Activated CD8-positive, alpha-beta memory T cell treated with anti-CD3 and anti-CD28 coated beads, Interleukin-2, amount 10 ng/mL, durations not matched to agents 7 days and 5 days (primary cell): ENCODE results near the gene LPP. TPM values are rescaled to one million over a fixed set of nuclear protein-coding genes. Genes with fewer than 3 reads are reported as not detected.
"Not testable (repeated sequence)": the region's sequence is repeated elsewhere in the genome, so short reads cannot be mapped to it uniquely, and the experiment has no call there.

Source experiments
- ATAC-seq: fragments of 150-1000 bp; cut with Tn5 transposase; one replicate; pipeline ENCODE4 v1.10.0; 2021; ENCODE audit warnings: moderate library complexity
- CTCF ChIA-PET: fragments of 350-600 bp; sonication (Branson Sonifier 250); formaldehyde crosslinking; loops from one replicate; lab custom pipeline; 2021; ENCODE audit warnings: antibody characterized with exemption; lab: Charles Lee
- DNase-seq: peaks from one replicate; pipeline ENCODE4 v3.0.0-alpha.2; 2020
- H3K27ac Mint-ChIP-seq: one replicate; pipeline ENCODE4 v1.8.0; 2021; ENCODE audit warnings: mild to moderate bottlenecking, mixed read lengths
- H3K27me3 Mint-ChIP-seq: one replicate; pipeline ENCODE4 v1.8.0; 2021; ENCODE audit warnings: mixed read lengths
- H3K36me3 Mint-ChIP-seq: one replicate; pipeline ENCODE4 v1.8.0; 2021; ENCODE audit warnings: mild to moderate bottlenecking, mixed read lengths
- H3K4me1 Mint-ChIP-seq: one replicate; pipeline ENCODE4 v1.8.0; 2021; ENCODE audit warnings: mixed read lengths
- H3K4me3 Mint-ChIP-seq: one replicate; pipeline ENCODE4 v1.8.0; 2021; ENCODE audit warnings: mild to moderate bottlenecking, moderate library complexity, mixed read lengths
- H3K9me3 Mint-ChIP-seq: one replicate; pipeline ENCODE4 v1.8.0; 2022; ENCODE audit warnings: low read depth, mixed read lengths
- total RNA-seq, 2 experiments: library from RNA; stranded (reverse); gene quantifications; one replicate each; pipeline ENCODE4 v1.2.3, GENCODE V29; 2021

Gene LPP
- total RNA-seq, 2 experiments from 2014 or later = 23.6 to 57.1 TPM

DNA sequence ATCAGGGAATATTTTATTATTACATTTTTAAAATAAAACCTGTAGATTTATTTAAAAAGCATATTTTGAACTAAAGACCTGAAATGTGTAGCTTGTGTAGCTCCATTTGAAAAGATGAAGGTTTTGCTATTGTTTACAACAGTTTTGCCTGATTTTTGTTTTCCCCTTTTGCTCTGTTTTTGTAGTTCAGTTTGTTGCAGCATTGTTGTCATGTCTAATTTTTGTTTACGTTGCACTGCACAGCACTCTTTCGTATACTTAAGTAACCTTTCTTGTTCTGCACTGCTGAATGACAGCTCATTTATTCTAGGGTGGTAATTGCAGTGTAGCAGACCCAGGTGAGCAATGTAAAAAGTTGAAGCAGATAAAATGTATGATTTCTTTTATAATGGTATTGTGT lies 435.8 kb downstream of the LPP start:
- CTCF ChIA-PET = interaction anchor here (1.2 kb wide), 1 partner anchor 11 kb away, joined by 4 read pairs; no protein-coding TSS in a partner anchor
- H3K36me3 Mint-ChIP-seq = no peaks in the 10 kb centered on the region
- no peaks in the 10 kb centered on the region for H3K9me3 Mint-ChIP-seq
- H3K27me3 Mint-ChIP-seq = no peaks in the 10 kb centered on the region
- no peak overlapping the region for H3K4me3 Mint-ChIP-seq
- H3K27ac Mint-ChIP-seq = no peak overlapping the region
- peaks cover 5% of the 10 kb centered on the region for H3K4me1 Mint-ChIP-seq
- no peak for ATAC-seq
- DNase-seq = no peak

DNA sequence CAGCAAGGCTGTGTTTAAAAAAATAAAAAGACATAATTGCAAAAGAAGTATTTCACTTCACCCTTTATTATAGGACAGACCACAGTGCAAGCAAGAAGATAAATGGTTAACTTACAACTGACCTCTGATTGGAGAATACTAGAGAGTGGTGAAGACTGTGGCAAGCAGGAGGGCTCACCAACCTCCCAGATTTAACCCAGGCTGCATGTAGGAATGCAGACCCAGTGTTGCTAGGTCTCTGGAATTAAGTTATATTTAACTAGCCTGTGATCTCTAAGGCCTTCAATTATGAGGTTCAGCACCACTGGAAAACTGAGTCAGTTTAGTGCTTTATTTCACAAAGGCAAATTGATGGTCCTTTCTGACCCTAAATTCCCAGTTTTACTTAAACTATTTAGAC lies 436.6 kb downstream of the LPP start:
- Mint-ChIP-seq H3K27me3 (no peaks in the 10 kb centered on the region), H3K4me1 (no peaks in the 10 kb centered on the region), H3K4me3 (no peak overlapping the region), H3K9me3 (no peaks in the 10 kb centered on the region), H3K27ac (no peak overlapping the region), H3K36me3 (no peaks in the 10 kb centered on the region)
- CTCF ChIA-PET = no interaction called here
- no peak for ATAC-seq
- DNase-seq = no peak

DNA sequence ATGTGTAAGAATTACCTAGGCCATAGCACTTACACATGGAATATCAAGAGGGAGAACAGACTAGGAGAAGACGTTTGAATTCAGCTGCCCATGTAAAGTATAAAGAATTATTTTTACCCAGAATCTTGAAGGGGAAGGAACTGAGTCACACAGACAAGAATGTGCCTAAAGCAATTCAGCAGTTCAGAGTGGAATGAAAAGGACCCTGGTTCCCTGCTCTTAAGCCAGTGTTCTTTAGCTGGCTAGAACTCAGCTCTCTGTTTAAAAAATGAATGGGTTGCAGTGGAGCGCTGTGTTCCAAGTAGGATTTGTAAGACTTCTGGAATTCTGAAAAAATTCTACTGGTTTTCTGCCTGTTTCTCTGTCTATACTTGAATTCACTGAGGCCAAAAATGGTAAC lies 440.2 kb downstream of the LPP start:
- Mint-ChIP-seq H3K27me3 (no peaks in the 10 kb centered on the region), H3K27ac (no peak overlapping the region), H3K9me3 (no peaks in the 10 kb centered on the region), H3K4me3 (no peak overlapping the region), H3K36me3 (no peaks in the 10 kb centered on the region), H3K4me1 (no peaks in the 10 kb centered on the region)
- CTCF ChIA-PET = no interaction called here
- no peak for DNase-seq
- no peak for ATAC-seq

GRCh38 chr3:188595890-188596376 lies 442.0 kb downstream of the LPP start:
- H3K27me3 Mint-ChIP-seq = no peaks in the 10 kb centered on the region
- H3K27ac Mint-ChIP-seq = no peak overlapping the region
- no peaks in the 10 kb centered on the region for H3K4me1 Mint-ChIP-seq
- DNase-seq (no peak), ATAC-seq (no peak)
- CTCF ChIA-PET = interaction anchor here (0.6 kb wide), 1 partner anchor 849 kb away, joined by 3 read pairs; no protein-coding TSS in a partner anchor
- H3K36me3 Mint-ChIP-seq = no peaks in the 10 kb centered on the region
- no peaks in the 10 kb centered on the region for H3K9me3 Mint-ChIP-seq
- H3K4me3 Mint-ChIP-seq = no peak overlapping the region

DNA sequence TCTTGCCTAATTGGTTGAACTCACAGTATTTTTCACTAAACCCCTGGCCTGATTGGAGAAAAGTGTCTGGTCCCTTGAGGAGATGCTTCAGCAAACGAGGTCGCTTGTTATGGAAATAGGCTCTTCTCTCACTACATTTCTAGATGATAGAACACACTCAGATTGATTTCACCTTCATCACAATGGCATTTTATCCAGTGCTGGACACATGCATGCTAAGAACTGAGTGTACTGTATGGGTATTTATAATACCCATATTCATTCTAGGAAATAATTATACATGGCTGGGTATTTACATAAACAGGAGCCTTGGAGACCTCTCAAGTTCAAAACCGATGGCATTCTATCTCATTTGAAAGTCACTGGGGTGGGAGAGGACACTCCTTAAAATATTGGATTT lies 444.9 kb downstream of the LPP start:
- Mint-ChIP-seq H3K9me3 (no peaks in the 10 kb centered on the region), H3K36me3 (no peaks in the 10 kb centered on the region), H3K27me3 (no peaks in the 10 kb centered on the region), H3K4me3 (no peak overlapping the region), H3K27ac (no peak overlapping the region), H3K4me1 (no peaks in the 10 kb centered on the region)
- ATAC-seq = no peak
- CTCF ChIA-PET = no interaction called here
- no peak for DNase-seq

- CTCF ChIA-PET = no interaction called here
- no peaks in the 10 kb centered on the region for H3K27me3 Mint-ChIP-seq
- ATAC-seq = no peak
- H3K27ac Mint-ChIP-seq = no peak overlapping the region
- no peak overlapping the region for H3K4me3 Mint-ChIP-seq
- no peaks in the 10 kb centered on the region for H3K4me1 Mint-ChIP-seq
- no peaks in the 10 kb centered on the region for H3K9me3 Mint-ChIP-seq
- DNase-seq = no peak
- H3K36me3 Mint-ChIP-seq = no peaks in the 10 kb centered on the region
These were observed 448.2 kb downstream of the LPP start for GRCh38 chr3:188602111-188602510.

GRCh38 chr3:188602620-188603019 lies 448.7 kb downstream of the LPP start:
- Mint-ChIP-seq H3K4me3 (no peak overlapping the region), H3K9me3 (no peaks in the 10 kb centered on the region), H3K4me1 (no peaks in the 10 kb centered on the region), H3K27ac (no peak overlapping the region), H3K27me3 (no peaks in the 10 kb centered on the region), H3K36me3 (no peaks in the 10 kb centered on the region)
- DNase-seq (no peak), ATAC-seq (no peak)
- CTCF ChIA-PET = no interaction called here

DNA sequence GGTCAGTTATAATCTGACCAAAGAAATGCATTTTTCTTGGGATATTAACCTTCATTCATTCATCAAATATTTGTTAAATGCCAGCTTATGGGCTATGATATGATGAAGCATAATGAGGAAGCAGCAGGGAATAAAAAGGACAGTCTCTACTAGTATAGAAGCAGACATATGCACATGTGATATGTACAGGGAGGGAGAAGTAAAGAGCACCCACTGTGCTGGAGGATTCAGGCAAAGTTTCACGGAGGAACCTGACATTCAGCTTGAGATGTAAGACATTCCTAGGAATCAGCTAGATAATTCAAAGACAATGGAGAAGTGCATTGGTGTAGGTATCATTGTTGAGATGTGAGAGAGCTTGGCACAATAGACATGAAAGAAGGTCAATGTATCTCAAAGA lies 450.7 kb downstream of the LPP start:
- ATAC-seq = no peak
- Mint-ChIP-seq H3K4me1 (no peaks in the 10 kb centered on the region), H3K27me3 (no peaks in the 10 kb centered on the region), H3K4me3 (no peak overlapping the region), H3K36me3 (peaks cover 17% of the 10 kb centered on the region), H3K27ac (no peak overlapping the region), H3K9me3 (peaks cover 8% of the 10 kb centered on the region)
- DNase-seq = no peak
- CTCF ChIA-PET = no interaction called here

DNA sequence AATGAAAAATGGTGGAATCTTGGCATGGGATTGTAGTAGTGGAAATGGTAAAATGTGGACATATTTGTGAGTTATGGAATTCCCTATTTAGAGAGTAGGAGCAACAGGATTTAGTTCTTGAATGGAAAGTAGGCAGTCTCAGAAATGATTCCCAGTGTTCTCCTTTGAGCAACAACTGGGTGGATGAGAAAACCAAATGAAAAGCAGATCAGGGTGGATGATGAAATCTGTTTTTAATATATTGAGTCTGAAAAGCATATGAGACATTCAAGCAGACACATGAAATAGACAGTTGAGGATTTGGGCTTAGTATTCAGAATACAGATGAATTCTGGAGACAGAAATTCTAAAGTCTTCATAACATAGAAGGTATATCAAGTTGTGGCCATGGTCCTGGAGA lies 451.3 kb downstream of the LPP start:
- Mint-ChIP-seq H3K27me3 (no peaks in the 10 kb centered on the region), H3K4me1 (no peaks in the 10 kb centered on the region), H3K4me3 (no peak overlapping the region), H3K36me3 (peaks cover 23% of the 10 kb centered on the region), H3K9me3 (peaks cover 8% of the 10 kb centered on the region), H3K27ac (no peak overlapping the region)
- ATAC-seq (no peak), DNase-seq (no peak)
- CTCF ChIA-PET = no interaction called here

- Mint-ChIP-seq H3K4me1 (no peaks in the 10 kb centered on the region), H3K4me3 (no peak overlapping the region), H3K36me3 (peaks cover 29% of the 10 kb centered on the region), H3K27me3 (no peaks in the 10 kb centered on the region), H3K27ac (no peak overlapping the region), H3K9me3 (peaks cover 8% of the 10 kb centered on the region)
- no peak for ATAC-seq
- DNase-seq = no peak
- CTCF ChIA-PET = no interaction called here
These were observed 451.9 kb downstream of the LPP start for GRCh38 chr3:188605905-188606304.

- no peak for ATAC-seq
- no peak overlapping the region for H3K27ac Mint-ChIP-seq
- CTCF ChIA-PET = no interaction called here
- peaks cover 29% of the 10 kb centered on the region for H3K36me3 Mint-ChIP-seq
- no peak for DNase-seq
- no peaks in the 10 kb centered on the region for H3K27me3 Mint-ChIP-seq
- no peaks in the 10 kb centered on the region for H3K4me1 Mint-ChIP-seq
- peaks cover 8% of the 10 kb centered on the region for H3K9me3 Mint-ChIP-seq
- H3K4me3 Mint-ChIP-seq = no peak overlapping the region
These were observed 453.9 kb downstream of the LPP start for GRCh38 chr3:188607805-188608315.

- Mint-ChIP-seq H3K4me1 (no peaks in the 10 kb centered on the region), H3K4me3 (no peak overlapping the region), H3K27me3 (no peaks in the 10 kb centered on the region), H3K27ac (no peak overlapping the region), H3K36me3 (peaks cover 29% of the 10 kb centered on the region), H3K9me3 (peaks cover 8% of the 10 kb centered on the region)
- ATAC-seq (no peak), DNase-seq (no peak)
- CTCF ChIA-PET = no interaction called here
These were observed 454.4 kb downstream of the LPP start for GRCh38 chr3:188608401-188608800.

GRCh38 chr3:188613721-188614120 lies 459.8 kb downstream of the LPP start:
- H3K4me1 Mint-ChIP-seq, DNase-seq, CTCF ChIA-PET, H3K27ac Mint-ChIP-seq, H3K27me3 Mint-ChIP-seq, ATAC-seq, H3K9me3 Mint-ChIP-seq, H3K4me3 Mint-ChIP-seq: not testable (repeated sequence)
- peaks cover 21% of the 10 kb centered on the region for H3K36me3 Mint-ChIP-seq

- no peak for DNase-seq
- Mint-ChIP-seq H3K27me3 (no peaks in the 10 kb centered on the region), H3K4me3 (no peak overlapping the region), H3K36me3 (peaks cover 3% of the 10 kb centered on the region), H3K9me3 (peaks cover 2% of the 10 kb centered on the region), H3K4me1 (no peaks in the 10 kb centered on the region), H3K27ac (no peak overlapping the region)
- no peak for ATAC-seq
- CTCF ChIA-PET = interaction anchor here (1.3 kb wide), 1 partner anchor 877 kb away, joined by 3 read pairs; no protein-coding TSS in a partner anchor
These were observed 463.3 kb downstream of the LPP start for GRCh38 chr3:188617270-188617669.
